HG03460 (cell line): ENCODE data around the gene SARS1.

Experiments used
- ATAC-seq: cut with Tn5 transposase; IDR thresholded peaks from one replicate; pipeline ENCODE4 v1.9.1; 2021; ENCODE audit not compliant: unreplicated experiment

SARS1 gene

GRCh38 chr1:109259674-109260557 is 46.2 kb downstream of the SARS1 start:
- no peak for ATAC-seq

- ATAC-seq = no peak
Measured at GRCh38 chr1:109261006-109261405, 47.3 kb downstream of the SARS1 start.

DNA sequence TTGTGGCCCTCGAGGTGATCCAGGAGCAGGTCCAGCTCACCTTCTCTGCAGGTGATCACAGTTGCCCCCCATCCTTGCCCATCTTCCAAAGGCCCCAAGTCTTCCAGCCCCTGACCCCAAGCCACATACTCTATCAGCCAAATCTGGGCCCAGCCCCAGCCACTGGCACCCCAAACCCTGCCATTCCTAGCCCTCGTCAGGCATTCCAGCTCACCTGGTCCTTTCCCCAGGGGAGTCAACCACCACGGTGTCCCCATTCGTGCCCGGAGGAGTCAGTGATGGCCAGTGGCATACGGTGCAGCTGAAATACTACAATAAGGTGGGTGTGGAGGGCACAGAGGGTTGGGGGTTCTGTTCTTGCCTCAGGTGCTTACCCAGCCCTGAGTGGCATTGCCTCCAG is 47.9 kb downstream of the SARS1 start:
- no peak for ATAC-seq

- ATAC-seq = no peak
Measured at GRCh38 chr1:109262231-109263055, 48.7 kb downstream of the SARS1 start.

DNA sequence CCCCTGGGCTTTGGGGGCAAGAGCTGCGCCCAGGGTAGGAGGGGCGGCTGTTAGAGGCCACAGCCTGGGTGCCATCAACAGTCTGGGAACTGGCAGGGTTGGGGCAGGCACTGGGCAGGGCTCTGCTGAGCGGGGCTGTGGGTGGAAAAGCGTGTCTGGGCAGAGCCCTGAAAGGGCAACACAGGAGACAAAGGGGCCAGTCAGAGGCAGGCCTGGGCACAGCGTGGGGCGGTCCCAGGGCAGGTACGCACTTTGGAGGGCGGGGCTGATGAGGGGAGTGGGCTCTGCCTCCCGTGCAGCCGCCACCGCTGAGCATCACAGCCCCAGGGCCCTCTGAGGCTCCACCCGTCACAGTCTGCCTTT is 49.5 kb downstream of the SARS1 start:
- no peak for ATAC-seq

DNA sequence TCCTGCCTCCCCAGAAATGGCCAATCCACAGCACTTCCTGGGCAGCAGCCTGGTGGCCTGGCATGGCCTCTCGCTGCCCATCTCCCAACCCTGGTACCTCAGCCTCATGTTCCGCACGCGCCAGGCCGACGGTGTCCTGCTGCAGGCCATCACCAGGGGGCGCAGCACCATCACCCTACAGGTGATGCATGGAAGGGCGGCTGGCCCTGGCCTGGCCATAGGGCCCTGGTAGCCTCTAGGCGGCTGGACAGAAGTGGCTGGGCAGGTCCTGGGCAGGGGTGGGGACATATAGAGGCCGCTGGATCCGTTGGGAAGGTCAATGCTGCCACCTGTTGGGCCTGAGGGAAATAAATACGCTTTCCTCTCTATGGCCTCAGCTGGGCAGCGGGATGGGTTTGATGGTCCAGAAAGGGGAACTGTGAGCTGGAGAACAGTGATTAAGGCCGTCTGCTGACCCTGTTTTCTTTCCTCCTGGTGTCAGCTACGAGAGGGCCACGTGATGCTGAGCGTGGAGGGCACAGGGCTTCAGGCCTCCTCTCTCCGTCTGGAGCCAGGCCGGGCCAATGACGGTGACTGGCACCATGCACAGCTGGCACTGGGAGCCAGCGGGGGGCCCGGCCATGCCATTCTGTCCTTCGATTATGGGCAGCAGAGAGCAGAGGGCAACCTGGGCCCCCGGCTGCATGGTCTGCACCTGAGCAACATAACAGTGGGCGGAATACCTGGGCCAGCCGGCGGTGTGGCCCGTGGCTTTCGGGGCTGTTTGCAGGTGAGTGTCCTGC is 50.1 kb downstream of the SARS1 start:
- ATAC-seq = peak; percentile 78

DNA sequence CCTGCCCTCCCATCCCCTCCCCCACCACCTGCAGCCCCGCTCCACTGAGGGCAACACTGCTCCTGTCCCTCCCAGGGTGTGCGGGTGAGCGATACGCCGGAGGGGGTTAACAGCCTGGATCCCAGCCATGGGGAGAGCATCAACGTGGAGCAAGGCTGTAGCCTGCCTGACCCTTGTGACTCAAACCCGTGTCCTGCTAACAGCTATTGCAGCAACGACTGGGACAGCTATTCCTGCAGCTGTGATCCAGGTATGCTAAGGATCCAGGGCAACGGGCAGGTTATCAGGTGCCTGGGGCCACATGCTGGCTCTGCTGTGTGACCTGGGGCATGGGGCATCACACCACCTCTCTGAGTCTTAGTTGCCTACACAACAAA is 50.6 kb downstream of the SARS1 start:
- ATAC-seq = no peak

- ATAC-seq = no peak
Measured at GRCh38 chr1:109265016-109265415, 51.3 kb downstream of the SARS1 start.

DNA sequence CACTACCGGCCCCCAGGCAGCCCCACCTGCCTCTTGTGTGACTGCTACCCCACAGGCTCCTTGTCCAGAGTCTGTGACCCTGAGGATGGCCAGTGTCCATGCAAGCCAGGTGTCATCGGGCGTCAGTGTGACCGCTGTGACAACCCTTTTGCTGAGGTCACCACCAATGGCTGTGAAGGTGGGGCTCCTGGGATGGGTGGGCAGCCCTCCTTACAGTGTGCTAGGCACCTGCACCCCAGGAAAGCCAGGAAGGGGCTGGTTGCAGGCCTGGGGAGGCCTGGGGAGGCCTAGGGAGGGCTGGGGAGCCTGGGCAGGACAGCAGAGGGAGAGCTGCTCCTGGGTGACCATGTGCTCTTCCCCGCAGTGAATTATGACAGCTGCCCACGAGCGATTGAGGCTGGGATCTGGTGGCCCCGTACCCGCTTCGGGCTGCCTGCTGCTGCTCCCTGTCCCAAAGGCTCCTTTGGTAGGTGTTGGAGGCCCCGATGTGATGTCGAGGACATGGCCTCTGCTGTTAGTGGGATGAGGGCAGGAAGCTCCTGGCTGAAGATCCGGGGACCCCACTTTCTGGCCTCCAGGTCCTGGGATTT is 52.1 kb downstream of the SARS1 start:
- ATAC-seq = no peak

DNA sequence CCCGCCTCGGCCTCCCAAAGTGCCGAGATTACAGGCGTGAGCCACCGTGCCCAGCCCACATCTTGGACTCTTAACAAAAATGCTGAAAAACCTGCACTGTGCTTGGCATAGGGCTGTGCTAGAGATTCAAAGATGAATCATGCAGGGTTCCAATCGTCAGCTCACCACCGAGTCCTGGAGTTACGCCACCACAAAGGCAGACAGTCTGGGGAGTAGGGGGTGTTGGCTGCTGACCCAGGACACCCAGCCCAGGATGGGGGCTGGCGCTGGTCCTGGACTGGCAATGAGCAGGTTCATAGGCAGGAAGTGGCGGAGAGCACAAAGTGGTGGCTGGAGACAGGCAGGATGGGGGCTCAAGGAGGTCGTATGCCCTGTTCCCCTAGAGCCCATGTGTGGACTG is 53.2 kb downstream of the SARS1 start:
- ATAC-seq = no peak

- no peak for ATAC-seq
Measured at GRCh38 chr1:109267743-109268300, 54.1 kb downstream of the SARS1 start.

GRCh38 chr1:109268431-109269211 is 54.9 kb downstream of the SARS1 start:
- ATAC-seq = no peak

DNA sequence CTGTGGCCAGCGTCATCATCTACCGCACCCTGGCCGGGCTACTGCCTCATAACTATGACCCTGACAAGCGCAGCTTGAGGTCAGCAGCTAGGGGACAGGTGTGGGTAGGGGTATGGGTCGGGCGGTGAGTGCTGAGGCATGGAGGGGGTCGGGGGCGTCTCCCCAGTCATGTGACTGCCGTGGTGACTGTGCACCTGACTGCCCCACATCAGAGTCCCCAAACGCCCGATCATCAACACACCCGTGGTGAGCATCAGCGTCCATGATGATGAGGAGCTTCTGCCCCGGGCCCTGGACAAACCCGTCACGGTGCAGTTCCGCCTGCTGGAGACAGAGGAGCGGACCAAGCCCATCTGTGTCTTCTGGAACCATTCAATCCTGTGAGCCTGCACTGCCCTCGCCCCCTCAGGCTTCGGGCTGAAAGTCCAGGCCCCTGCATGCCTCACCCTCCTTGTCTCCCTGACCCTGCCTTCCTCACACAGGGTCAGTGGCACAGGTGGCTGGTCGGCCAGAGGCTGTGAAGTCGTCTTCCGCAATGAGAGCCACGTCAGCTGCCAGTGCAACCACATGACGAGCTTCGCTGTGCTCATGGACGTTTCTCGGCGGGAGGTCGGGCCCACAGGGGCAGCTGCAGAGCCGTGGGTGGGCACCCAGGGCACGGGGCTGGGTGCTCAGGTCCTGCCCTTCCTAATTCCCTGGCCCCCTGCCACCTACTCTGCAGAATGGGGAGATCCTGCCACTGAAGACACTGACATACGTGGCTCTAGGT is 55.7 kb downstream of the SARS1 start:
- no peak for ATAC-seq

GRCh38 chr1:109269981-109270622 is 56.4 kb downstream of the SARS1 start:
- ATAC-seq = no peak

DNA sequence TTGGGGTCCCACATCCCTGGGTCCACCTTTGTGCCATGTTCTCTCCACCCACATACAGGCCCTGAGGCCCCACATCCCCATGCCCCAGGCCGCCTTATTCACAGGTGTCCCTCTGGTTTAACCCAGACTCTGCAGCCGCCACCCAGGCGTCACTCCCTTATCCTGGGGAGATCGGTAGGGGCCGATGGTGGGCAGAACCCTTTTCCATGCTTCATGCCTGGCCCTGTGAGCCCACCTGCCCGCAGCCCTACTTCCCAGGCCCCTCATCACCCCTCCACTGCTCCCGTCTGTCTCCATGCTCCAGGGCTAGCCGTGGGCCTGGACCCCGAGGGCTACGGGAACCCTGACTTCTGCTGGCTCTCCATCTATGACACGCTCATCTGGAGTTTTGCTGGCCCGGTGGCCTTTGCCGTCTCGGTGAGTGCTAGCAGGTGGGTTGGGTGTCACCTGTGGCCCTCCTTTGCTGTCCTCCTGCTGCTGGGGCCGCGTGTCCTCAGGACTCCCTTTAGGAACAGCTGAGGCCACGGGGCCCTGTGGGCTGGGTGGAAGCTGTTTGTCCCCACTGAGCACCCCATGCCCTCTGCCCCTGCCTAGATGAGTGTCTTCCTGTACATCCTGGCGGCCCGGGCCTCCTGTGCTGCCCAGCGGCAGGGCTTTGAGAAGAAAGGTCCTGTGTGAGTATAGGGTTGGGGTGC is 57.1 kb downstream of the SARS1 start:
- no peak for ATAC-seq

- no peak for ATAC-seq
Measured at GRCh38 chr1:109271458-109271857, 57.7 kb downstream of the SARS1 start.

DNA sequence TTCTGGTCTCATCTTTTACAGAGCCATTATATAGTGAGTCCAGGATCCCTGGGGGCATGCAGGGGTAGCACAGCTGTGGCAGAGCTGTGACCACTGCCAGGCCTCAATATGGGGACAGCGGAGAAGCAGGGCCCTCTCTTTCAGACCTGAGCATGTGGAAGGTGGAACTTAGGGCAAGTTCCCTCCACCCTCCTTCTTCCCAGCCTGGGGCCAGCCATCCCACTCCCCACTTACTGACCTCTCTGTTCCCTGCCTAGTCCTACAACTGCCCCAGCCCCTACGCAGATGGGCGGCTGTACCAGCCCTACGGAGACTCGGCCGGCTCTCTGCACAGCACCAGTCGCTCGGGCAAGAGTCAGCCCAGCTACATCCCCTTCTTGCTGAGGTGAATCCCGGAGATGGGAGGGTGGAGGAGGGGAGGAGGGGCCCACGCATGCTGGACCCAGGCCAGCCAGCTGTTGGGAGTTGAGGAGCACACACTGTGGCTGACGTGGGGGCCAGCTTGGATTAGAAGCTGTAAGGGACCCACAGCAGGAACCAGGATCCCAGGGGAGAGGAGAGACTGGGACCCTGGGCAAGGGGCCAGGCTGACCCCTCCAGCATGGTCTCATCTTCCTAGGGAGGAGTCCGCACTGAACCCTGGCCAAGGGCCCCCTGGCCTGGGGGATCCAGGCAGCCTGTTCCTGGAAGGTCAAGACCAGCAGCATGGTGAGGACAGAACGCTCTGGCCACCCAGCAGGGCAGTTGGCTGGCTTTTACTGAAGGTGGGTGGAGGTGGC is 58.5 kb downstream of the SARS1 start:
- ATAC-seq = no peak
